ENCODE data around the gene PLD4. TPM values are rescaled to one million over a fixed set of nuclear protein-coding genes. Genes with fewer than 3 reads are reported as not detected.

PLD4 gene
- total RNA-seq, 1 experiment from 2014 or later = not detected

GRCh38 chr14:104923640-104924420 is 849 bp upstream of the PLD4 start:
- no peak for DNase-seq (ENCODE audit: low read depth)
- in situ Hi-C loops (cut with HindIII; ENCODE audit: low pct_unique_long_range_greater_than_20kb, low sequenced_read_pairs) = no loop called here

DNA sequence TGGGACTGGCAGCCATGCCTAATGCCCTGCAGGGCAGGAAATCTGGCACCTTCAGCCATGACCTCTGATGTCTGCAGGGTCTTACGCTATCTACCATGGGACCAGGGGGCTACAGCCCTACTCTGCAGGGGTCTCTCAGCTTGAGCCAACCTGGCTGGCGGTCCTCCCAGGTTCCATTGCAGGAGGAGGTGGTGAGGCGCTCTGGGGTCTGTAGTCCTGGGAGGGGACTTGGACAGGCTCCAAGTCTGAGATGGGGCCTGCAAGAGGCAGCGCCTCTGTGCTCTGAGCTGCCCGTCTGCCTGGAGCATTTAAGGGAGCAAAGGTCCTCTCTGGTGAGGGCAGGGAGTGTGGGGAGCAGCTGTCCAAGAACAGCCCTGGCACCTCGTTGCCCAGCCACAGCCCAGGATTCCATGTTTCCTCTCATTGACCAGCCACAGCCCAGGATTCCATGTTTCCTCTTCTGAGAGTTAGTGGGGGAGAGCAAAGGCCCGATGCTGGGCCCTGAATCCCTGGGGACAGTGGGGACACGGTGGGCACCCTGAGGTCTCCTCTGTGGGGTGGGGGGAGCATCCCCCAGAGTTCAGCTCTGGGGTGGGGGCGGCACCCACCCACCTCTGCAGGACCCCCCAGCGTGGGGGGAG is 655 bp downstream of the PLD4 start:
- in situ Hi-C loops (cut with HindIII; ENCODE audit: low pct_unique_long_range_greater_than_20kb, low sequenced_read_pairs) = no loop called here
- DNase-seq (ENCODE audit: low read depth) = no peak

DNA sequence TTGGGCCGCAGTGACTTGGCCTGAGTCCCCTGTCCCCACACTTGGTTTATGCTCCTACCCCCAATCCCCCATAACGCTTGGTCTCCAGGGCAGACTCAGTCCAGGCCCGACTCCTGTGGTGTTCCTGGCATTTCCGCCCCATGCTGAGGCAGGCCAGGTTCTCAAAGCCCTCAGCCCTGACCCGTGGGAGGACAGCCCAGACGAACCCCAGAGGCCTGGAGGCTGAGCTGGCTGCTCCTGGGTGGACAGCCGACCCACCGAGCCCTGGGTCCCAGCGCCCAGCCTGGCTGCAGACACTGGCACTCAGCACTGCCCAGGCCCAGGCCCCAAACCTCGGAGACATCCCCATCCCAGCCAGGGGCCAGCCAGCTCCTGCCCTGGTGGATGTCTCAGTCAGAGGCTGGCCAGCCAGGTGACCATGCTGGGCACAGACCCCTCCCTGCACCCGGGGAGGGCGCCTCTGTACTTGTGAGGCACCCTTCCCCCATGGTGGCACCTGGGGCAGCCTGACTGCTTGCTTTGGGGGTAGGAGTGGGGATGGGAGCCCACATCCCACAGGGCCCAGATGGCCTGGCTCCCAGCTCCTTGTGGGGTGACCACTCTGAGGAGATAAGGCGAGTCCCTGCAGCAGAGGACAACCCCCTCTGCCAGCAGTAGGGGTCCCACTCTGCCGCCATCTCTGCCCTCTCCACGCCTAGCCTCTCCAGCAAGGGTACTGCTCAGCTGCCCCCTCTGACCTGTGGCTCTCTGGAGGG is 1.4 kb downstream of the PLD4 start:
- in situ Hi-C loops (cut with HindIII; ENCODE audit: low pct_unique_long_range_greater_than_20kb, low sequenced_read_pairs) = no loop called here
- DNase-seq (ENCODE audit: low read depth) = no peak

GRCh38 chr14:104926619-104927431 is 2.1 kb downstream of the PLD4 start:
- no peak for DNase-seq (ENCODE audit: low read depth)
- in situ Hi-C loops (cut with HindIII; ENCODE audit: low pct_unique_long_range_greater_than_20kb, low sequenced_read_pairs) = no loop called here

- in situ Hi-C loops (cut with HindIII; ENCODE audit: low pct_unique_long_range_greater_than_20kb, low sequenced_read_pairs) = no loop called here
- DNase-seq (ENCODE audit: low read depth) = no peak
Observed at GRCh38 chr14:104927432-104927816, 2.7 kb downstream of the PLD4 start.

- in situ Hi-C loops (cut with HindIII; ENCODE audit: low pct_unique_long_range_greater_than_20kb, low sequenced_read_pairs) = no loop called here
- no peak for DNase-seq (ENCODE audit: low read depth)
Observed at GRCh38 chr14:104927901-104928300, 3.2 kb downstream of the PLD4 start.

DNA sequence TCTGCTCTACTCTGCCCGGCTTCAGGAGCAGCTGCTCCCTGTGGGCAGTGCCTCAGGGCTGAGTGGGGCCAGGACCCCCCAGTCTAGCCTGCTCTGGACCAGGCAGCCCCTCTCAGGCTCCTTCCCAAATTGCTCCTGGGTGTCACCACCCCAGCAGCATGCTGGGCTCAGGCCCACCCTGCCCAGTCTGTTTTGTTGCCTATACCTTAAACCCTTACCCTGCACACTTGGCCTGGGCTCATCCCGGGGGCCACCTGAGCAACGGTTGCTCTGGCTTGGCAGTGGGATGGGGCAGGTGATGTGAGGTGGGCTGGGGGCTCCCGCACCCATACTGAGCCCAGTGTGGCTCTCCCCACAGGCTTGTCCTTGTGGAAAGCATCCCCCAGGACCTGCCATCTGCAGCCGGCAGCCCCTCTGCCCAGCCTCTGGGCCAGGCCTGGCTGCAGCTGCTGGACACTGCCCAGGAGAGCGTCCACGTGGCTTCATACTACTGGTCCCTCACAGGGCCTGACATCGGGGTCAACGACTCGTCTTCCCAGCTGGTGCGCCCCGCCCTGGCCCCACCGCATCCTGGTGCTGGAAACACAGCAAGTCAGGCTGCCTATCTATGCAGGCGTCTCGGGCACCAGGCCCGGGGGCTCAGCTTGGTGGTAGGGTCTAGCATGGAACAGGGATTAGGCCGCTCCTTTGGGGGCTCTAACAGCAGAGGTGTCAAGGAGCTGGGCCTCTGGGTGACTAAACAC is 3.9 kb downstream of the PLD4 start:
- in situ Hi-C loops (cut with HindIII; ENCODE audit: low pct_unique_long_range_greater_than_20kb, low sequenced_read_pairs) = no loop called here
- DNase-seq (ENCODE audit: low read depth) = no peak

- no peak for DNase-seq (ENCODE audit: low read depth)
- in situ Hi-C loops (cut with HindIII; ENCODE audit: low pct_unique_long_range_greater_than_20kb, low sequenced_read_pairs) = no loop called here
Observed at GRCh38 chr14:104929268-104930230, 4.9 kb downstream of the PLD4 start.

GRCh38 chr14:104930526-104931303 is 6.0 kb downstream of the PLD4 start:
- no peak for DNase-seq (ENCODE audit: low read depth)
- in situ Hi-C loops (cut with HindIII; ENCODE audit: low pct_unique_long_range_greater_than_20kb, low sequenced_read_pairs) = no loop called here

- in situ Hi-C loops (cut with HindIII; ENCODE audit: low pct_unique_long_range_greater_than_20kb, low sequenced_read_pairs) = no loop called here
- no peak for DNase-seq (ENCODE audit: low read depth)
Observed at GRCh38 chr14:104931304-104931770, 6.7 kb downstream of the PLD4 start.

DNA sequence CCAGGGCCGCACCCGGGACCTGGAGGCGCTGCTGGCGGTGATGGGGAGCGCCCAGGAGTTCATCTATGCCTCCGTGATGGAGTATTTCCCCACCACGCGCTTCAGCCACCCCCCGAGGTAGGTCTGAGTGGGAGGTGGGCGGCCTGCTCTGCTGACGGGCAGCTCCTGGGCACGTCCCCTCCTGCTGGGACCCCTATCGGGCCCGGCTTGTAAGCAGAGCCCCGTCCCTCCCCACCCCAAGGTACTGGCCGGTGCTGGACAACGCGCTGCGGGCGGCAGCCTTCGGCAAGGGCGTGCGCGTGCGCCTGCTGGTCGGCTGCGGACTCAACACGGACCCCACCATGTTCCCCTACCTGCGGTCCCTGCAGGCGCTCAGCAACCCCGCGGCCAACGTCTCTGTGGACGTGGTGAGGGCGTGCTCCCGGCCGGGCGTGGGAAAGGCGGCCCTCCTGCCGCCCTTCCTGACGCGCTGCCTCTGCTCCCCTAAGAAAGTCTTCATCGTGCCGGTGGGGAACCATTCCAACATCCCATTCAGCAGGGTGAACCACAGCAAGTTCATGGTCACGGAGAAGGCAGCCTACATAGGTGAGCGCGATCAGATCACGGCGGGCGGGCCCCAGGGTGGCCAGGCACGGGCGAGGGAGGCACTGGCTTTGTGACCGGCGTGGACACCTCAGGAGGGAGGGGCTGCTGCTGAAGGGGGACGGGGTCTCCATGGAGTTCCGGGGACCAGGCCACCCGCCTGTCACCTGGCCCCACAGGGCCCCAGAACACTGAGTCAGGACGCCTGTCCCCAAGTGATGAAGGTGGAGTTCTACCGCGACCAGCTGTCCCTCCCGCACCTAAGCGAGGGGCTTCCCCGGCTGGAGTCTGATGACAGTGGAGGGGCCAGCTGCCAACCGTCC is 7.3 kb downstream of the PLD4 start:
- no peak for DNase-seq (ENCODE audit: low read depth)
- in situ Hi-C loops (cut with HindIII; ENCODE audit: low pct_unique_long_range_greater_than_20kb, low sequenced_read_pairs) = no loop called here

DNA sequence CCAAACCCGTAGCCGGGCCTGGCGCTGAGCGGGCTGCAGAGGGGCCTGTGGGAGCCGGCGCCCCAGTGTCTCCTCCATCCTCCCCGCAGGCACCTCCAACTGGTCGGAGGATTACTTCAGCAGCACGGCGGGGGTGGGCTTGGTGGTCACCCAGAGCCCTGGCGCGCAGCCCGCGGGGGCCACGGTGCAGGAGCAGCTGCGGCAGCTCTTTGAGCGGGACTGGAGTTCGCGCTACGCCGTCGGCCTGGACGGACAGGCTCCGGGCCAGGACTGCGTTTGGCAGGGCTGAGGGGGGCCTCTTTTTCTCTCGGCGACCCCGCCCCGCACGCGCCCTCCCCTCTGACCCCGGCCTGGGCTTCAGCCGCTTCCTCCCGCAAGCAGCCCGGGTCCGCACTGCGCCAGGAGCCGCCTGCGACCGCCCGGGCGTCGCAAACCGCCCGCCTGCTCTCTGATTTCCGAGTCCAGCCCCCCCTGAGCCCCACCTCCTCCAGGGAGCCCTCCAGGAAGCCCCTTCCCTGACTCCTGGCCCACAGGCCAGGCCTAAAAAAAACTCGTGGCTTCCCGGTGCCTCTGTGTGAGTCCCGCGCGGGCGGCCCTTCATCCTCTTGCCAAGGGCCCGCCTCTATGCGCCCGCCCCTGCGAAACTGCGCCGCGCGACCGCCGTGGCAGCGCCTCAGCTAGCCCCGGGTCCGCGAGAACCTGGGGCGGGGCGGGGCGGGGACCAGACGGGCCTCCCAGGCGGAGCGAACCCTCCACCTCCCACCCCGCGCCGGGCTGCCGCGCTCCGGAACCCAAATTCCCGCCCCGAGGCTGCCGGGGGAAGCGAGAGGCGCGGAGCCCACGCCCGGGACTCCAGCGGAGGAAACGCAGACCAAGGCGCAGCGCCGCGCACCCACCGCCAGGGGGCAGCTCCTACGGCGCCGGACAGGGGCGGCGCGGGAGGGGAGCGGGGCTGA is 8.3 kb downstream of the PLD4 start:
- peak; percentile 72 for DNase-seq (ENCODE audit: low read depth)
- in situ Hi-C loops (cut with HindIII; ENCODE audit: low pct_unique_long_range_greater_than_20kb, low sequenced_read_pairs) = no loop called here

- DNase-seq (ENCODE audit: low read depth) = no peak
- in situ Hi-C loops (cut with HindIII; ENCODE audit: low pct_unique_long_range_greater_than_20kb, low sequenced_read_pairs) = no loop called here
Observed at GRCh38 chr14:104933746-104934733, 9.4 kb downstream of the PLD4 start.
